HG03354 (cell line): ENCODE data around the gene SLC23A1.
"Not testable (repeated sequence)": the region's sequence is repeated elsewhere in the genome, so short reads cannot be mapped to it uniquely, and the experiment has no call there.

Experiments used
- ATAC-seq: cut with Tn5 transposase; IDR thresholded peaks from one replicate; pipeline ENCODE4 v1.9.1; 2021; ENCODE audit warnings: mild to moderate bottlenecking; ENCODE audit not compliant: unreplicated experiment, poor library complexity, severe bottlenecking

SLC23A1 gene

DNA sequence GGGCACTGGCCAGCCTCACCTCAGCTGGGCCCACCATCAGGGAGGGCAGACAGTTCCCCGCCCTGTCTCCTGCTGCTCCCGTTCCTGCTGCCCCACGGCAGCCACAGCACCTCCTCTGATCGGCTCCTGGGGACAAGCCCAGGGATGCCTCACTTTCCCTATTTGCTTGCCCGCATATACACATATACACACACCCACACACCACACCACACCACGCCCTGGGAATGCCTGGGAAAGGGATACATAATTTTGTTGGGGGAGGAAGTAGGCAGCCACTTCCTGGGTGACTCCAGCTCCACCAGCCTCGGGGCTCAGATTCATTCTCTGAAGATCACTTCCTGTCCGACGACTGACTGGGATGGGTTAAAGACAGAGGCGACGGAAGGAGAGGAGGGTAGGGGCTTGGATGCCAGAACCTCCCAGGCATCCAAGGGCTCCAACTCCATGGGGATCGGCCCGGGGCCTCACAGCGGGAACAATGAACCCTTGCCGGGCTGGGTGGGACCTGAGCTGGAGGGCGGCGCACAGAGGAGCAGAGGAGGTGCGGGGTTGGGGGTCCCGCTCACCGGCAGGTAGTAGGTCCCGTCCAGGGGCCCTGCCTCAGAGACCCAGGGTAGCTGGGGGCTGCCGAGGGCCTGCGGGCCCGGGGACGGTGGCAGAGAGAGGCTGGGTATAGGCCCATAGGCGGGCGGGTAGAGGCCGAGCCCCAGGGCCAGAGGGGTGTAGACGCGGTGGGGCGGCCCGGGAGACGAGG is 8.7 kb upstream of the SLC23A1 start:
- no peak for ATAC-seq

GRCh38 chr5:139390639-139391569 is 7.8 kb upstream of the SLC23A1 start:
- ATAC-seq = no peak

- ATAC-seq = peak; percentile 44
These were observed 6.9 kb upstream of the SLC23A1 start, which contains the start of gene MZB1 for GRCh38 chr5:139389701-139390638. MZB1 (minus strand) TSS chr5:139389913; CDS start chr5:139389856, 57 bp downstream.

- ATAC-seq = no peak
These were observed 5.2 kb upstream of the SLC23A1 start for GRCh38 chr5:139388198-139388821.

DNA sequence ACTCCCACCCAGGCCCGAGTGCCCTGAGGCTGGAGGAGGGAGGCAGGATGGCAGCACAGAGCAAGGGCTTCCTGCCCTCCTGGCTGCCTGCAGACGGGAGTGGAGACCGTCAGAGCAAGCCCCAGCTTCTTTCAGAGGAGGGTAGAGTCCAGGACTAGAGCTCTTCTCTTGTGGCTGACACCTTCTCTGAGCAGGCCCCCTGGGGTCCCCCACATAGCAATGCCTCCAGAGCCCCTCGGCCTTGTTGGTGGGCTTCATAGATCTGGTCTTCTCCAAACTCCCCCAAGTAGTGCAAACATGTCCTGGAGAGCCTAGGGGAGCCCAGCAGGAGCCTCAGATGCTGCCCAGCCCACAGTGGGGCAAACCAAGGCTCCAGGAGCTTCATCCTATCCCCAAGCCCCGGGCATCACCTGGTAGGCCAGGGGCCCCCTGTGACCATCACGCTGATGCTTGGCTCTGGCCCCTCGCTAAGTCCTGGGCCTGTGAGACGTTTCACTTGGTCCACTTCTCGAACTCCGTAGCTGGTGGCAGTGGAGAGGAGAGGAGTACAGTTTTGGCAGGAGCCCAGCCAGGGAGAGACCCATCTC is 4.6 kb upstream of the SLC23A1 start:
- no peak for ATAC-seq

DNA sequence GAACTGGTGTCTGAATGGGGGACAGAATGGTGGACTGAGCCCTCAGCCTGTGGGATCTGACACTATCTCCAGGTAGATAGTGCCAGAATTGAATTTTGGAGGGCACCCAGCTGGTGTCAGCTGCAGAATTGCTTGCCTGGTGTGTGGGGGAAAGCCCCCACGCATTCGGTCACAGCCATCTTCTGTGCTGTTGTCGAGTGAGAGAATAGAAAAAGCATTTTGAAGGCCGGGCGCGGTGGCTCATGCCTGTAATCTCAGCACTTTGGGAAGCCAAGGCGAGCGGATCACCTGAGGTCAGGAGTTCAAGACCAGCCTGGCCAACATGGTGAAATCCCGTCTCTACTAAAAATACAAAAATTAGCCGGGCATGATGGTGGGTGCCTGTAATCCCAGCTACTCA is 3.9 kb upstream of the SLC23A1 start:
- ATAC-seq = not testable (repeated sequence)

DNA sequence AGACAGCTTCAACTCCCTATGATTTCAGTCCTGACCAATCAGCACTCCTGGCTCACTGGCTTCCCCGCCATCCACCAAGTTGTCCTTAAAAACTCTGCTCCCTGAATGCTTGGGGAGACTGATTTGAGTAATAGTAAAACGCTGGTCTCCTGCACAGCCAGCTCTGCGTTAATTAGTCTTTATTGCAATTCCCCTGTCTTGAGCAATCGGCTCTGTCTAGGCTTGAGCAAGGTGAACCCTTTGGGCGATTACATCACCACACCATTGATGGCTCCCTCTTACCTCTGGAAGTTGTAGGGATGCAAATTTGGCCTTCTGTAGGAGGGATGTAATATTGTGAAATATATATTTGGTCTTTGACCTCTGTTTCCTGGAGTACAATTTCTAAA is 2.9 kb upstream of the SLC23A1 start:
- no peak for ATAC-seq

- no peak for ATAC-seq
These were observed 2.3 kb upstream of the SLC23A1 start for GRCh38 chr5:139385061-139386049.

DNA sequence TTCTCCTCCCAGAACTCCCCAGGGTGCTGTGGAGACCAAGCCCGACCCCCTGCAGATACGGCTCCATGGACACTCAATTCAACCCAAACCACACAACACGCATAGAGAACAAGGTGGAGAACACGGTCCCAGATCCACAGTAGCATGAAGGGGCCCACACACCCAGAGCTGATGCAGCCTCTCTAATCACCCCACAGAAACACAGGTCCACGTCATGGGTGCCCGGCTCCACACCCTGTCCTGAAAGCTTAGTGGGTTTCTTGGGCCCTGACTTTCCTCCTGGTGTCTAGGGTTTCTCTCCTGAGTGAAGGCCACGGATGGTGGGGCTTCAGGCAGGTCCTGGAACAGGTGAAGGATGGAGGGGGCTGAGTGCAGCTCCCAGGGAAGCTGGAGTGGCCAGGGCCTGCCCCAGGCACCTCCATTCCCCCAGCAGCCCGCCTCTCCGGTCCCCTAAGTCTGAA is 1.5 kb upstream of the SLC23A1 start:
- no peak for ATAC-seq

- no peak for ATAC-seq
These were observed 995 bp upstream of the SLC23A1 start for GRCh38 chr5:139383993-139384590.

- no peak for ATAC-seq
These were observed 290 bp downstream of the SLC23A1 start for GRCh38 chr5:139382807-139383206.

DNA sequence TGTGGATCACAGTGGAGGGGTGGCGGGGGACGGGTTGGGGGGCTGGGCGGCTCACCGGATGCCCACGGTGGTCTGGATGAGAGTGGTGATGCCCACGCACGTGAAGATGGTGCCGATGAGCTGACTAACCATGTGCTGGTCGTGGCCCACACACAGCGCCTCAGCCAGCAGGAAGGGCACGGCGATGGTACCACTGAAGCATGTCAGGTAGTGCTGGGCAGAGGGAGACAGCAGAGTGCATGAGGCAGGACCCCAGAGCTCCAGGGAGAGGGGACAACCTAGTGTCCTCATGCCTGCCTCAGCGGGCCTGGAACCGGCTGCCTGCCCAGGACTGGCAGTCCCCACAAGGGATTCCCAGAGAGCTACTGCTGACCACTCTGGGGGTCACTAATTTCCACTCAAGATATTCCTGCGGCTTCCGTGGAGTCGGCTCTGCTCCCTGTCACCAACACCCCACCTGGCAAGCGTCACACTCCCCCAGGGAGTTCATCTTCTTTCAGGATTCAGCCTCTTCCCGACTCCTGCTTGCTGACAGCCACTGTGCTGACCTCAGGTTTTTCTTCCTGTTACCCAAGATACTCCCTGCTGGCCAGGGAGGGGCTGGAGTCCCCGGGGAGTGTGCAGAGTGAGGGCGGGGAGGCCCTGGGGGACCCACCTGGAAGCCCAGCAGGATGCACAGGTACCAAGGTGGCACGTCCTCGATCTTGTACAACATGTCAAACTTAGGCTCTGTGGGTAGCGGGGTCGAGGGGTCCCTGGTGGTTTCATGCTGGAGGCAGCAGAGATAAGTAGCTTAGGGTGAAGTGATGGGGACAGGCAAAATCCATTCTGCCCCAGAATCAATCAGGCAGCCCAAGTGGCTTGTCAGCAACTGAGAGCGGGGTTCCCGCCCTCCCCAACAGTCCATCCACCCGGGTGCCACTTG is 998 bp downstream of the SLC23A1 start:
- ATAC-seq = no peak

GRCh38 chr5:139379626-139380449 is 3.3 kb downstream of the SLC23A1 start:
- no peak for ATAC-seq

DNA sequence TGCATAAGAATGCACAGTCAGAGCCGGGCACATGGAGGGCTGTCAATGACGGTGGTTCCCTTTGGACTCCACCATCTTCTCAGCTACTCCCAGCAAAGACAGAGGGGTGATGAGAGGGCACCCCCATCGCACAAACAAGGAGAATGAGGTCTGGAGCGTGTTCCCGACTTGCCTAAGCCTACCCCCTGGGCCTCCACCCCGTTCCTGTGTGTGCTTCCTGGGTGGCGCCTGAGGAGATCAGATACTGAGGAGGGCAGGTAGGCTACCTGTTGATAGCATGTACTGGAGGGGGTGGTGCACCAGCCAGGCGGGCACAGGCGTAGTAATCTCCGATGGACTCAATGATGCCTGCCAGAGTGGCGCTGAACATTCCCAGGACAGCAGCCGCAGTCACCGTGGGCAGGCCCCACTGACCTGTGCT is 4.1 kb downstream of the SLC23A1 start:
- no peak for ATAC-seq

DNA sequence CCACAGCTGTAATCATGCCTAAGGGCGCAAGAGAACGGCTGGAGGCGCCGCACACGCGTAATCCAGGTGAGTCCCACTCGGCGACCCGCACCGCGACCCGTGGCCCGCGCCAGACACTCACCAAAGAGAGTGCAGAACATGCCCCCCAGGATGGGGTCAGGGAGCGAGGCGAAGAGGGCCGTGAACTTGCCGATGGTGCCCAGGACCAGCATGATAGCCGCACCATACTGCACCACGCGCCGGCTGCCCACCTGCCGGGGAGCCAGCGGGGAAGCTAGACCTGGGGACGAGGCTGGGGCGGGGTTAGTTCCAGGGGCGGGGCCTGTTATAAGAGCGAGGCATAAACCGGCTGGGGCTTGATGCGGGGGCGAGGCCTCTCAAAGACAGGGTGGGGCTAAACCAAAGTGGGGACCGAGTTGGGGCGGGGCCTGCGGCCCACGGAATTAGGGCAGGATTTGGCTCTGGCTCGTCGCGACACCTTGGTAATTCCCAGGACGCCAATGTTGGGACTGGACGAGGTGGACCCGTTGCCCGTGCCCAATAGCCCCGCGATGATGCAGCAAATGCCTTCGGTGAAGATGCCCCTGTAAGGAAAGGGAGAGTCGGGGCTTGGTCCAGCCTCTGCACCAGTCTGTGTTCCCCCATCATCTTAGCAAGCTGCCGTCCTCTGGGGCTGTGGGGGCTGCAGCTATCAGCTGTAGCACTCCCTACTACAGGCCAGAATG is 4.8 kb downstream of the SLC23A1 start:
- ATAC-seq = no peak
